PFSK-1 (cell line): ENCODE data around the gene SRD5A2.

Experiments used
- FOXP2 ChIP-seq: optimal IDR thresholded peaks from 2 replicates; pipeline ENCODE3; 2011; ENCODE audit warnings: borderline replicate concordance, control low read depth, inconsistent platforms; ENCODE audit not compliant: insufficient read depth; ENCODE audit errors: extremely low read length, extremely low read depth
- POLR2AphosphoS5 ChIP-seq: IDR thresholded peaks from 2 replicates; pipeline ENCODE4 v1.6.1; 2012; ENCODE audit warnings: low read depth, mild to moderate bottlenecking, control low read depth, low read length, moderate library complexity
- REST ChIP-seq, 2 experiments: IDR thresholded peaks; 2 replicates each; pipeline versions ENCODE4 v1.6.1 to v1.8.0; 2011 to 2012; ENCODE audit warnings: low read depth in 2 of 2, low read length in 2 of 2, control low read depth in 1 of 2, inconsistent platforms in 1 of 2, mild to moderate bottlenecking in 1 of 2, moderate library complexity in 1 of 2; ENCODE audit not compliant: insufficient read depth in 1 of 2
- SIN3A ChIP-seq: IDR thresholded peaks from 2 replicates; pipeline ENCODE4 v1.6.1; 2012; ENCODE audit warnings: mild to moderate bottlenecking, low read length, moderate library complexity, borderline replicate concordance; ENCODE audit not compliant: insufficient read depth
- TAF1 ChIP-seq: IDR thresholded peaks from 2 replicates; pipeline ENCODE4 v1.6.1; 2012; ENCODE audit warnings: low read length, control low read depth, borderline replicate concordance; ENCODE audit not compliant: insufficient read depth

The SRD5A2 gene

GRCh38 chr2:31555967-31556706 is 24.6 kb downstream of the SRD5A2 start:
- no peak for TF ChIP-seq SIN3A
- TF ChIP-seq TAF1 = no peak
- no peak for TF ChIP-seq REST (IDR thresholded peaks at IDR 0.05; ENCODE audit: insufficient read depth in 1 of 2, low read depth in 2 of 2, low read length in 2 of 2)
- TF ChIP-seq POLR2AphosphoS5 = no peak
- TF ChIP-seq FOXP2 = no peak

GRCh38 chr2:31553362-31553761 is 27.4 kb downstream of the SRD5A2 start:
- TF ChIP-seq REST (IDR thresholded peaks at IDR 0.05; ENCODE audit: insufficient read depth in 1 of 2, low read depth in 2 of 2, low read length in 2 of 2) (no peak), SIN3A (no peak), POLR2AphosphoS5 (no peak), FOXP2 (no peak), TAF1 (no peak)

GRCh38 chr2:31547485-31547884 is 33.3 kb downstream of the SRD5A2 start:
- TF ChIP-seq SIN3A (no peak), REST (IDR thresholded peaks at IDR 0.05; ENCODE audit: insufficient read depth in 1 of 2, low read depth in 2 of 2, low read length in 2 of 2) (no peak), TAF1 (no peak), POLR2AphosphoS5 (no peak), FOXP2 (no peak)

- TF ChIP-seq TAF1 (no peak), FOXP2 (no peak), SIN3A (no peak), POLR2AphosphoS5 (no peak), REST (IDR thresholded peaks at IDR 0.05; ENCODE audit: insufficient read depth in 1 of 2, low read depth in 2 of 2, low read length in 2 of 2) (no peak)
These were observed 38.9 kb downstream of the SRD5A2 start for GRCh38 chr2:31541853-31542252.

GRCh38 chr2:31539505-31539904 is 41.2 kb downstream of the SRD5A2 start:
- TF ChIP-seq SIN3A = no peak
- TF ChIP-seq FOXP2 = no peak
- TF ChIP-seq POLR2AphosphoS5 = no peak
- TF ChIP-seq TAF1 = no peak
- TF ChIP-seq REST (IDR thresholded peaks at IDR 0.05; ENCODE audit: insufficient read depth in 1 of 2, low read depth in 2 of 2, low read length in 2 of 2) = no peak
